HG03064 (cell line): ENCODE data around the gene PDZD11.
"Not testable (repeated sequence)": the region's sequence is repeated elsewhere in the genome, so short reads cannot be mapped to it uniquely, and the experiment has no call there.

Experiments
- ATAC-seq: cut with Tn5 transposase; IDR thresholded peaks from one replicate; pipeline ENCODE4 v1.9.1; 2021; ENCODE audit warnings: low read depth; ENCODE audit not compliant: unreplicated experiment

PDZD11 gene, protein sequence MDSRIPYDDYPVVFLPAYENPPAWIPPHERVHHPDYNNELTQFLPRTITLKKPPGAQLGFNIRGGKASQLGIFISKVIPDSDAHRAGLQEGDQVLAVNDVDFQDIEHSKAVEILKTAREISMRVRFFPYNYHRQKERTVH

DNA sequence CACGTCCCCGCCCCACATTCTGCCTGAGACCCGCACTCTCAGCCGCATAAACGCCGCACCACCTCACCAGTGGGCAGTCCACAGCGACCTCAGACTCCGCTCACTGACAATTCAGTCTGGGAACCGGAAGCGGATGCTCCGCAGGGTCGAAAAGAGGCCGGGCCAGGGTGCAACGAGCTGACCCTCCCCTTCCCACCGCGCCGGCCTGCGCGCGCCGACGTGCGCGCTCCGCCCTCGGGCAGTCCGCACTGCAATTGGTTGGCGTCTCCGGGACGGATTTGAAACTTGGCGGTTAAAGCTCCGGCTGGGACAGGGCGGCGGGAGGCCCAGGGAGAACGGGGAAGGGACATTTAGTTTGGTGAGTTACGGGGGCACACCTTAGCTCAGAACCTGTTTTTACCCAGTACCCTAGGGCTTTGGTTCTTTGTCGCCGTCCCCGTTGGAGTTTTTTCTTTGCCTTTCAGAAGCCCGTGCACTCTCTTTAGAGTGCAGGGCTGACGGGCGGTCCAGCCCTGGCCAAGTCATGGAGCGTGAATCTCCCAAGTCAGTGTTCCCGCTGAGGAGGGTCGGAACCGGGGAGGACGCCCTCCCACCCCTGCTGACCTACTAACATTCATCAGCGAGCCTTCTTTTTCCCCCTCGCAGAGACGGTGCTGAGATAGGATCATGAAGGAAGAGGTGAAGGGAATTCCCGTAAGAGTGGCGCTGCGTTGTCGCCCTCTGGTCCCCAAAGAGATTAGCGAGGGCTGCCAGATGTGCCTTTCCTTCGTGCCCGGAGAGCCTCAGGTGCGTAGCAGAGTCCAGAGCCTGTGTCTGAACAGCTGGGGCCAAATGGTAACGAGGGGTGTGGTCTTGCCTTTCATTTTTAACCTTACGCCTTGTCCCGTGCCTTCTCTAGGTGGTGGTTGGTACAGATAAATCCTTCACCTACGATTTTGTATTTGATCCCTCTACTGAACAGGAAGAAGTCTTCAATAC lies at the start of gene PDZD11, which contains the start of gene KIF4A:
Gene PDZD11 (minus strand): TSS at position 135 of the 978 bp plus-strand sequence. CDS start 586 bp downstream, outside the sequence.
Gene KIF4A (plus strand): TSS at position 312 of the 978 bp plus-strand sequence. CDS start 355 bp downstream, at position 667.
- peak; percentile 87 for ATAC-seq

DNA sequence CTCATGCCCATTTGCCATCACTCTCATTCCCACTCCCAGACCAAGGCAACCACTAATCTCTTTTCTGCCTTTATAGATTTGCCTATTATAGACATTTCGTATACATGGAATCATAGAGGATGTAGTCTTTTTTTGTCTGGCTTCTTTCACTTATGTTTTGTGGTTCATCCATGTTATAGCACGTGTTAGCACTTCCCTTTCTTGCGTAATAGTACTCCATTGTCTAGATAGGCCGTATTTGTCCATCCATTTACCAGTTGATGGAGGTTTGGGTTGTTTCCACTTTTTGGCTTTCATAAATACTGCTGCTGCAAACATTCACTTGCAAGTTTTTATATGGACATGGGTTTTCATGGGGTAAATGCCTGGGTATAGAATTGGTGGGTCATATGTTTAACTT lies 48.6 kb upstream of the PDZD11 start:
- ATAC-seq: no peak

DNA sequence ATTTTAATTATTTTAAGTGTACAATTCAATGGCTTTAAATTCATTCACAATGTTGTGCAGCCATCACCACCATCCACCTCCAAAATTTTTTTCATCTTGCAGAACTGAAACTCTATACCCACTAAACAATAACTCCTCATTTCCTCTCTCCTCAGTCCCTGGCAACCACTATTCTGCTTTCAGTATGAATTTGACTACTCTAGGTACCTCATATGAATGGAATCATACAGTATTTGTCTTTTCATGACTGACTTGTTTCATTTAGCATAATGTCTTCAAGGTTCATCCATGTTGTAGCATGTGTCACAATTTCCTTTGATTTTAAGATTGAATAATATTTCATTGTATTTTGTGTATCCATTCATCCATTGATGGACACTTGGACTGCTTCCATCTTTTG lies 47.0 kb upstream of the PDZD11 start:
- peak; percentile 99 for ATAC-seq

DNA sequence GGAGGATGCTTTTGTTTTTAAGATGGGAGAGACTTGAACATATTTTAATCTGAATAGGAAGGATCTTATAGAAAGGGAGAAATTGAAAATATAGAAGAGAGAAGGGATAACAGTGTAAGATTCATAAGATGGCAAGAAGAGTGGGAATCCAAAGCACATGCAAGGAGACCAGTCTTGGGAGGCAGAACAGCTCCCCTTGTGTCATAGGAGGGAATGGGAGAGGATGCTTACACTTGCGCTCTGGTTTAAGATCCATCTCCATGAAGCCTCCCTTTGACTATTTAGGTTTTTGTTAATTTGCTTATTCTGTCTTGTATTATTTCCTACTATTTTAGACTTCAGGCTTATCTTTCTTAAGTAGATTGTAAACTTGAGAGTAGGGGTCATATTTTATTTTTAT lies 42.9 kb upstream of the PDZD11 start:
- ATAC-seq: no peak

DNA sequence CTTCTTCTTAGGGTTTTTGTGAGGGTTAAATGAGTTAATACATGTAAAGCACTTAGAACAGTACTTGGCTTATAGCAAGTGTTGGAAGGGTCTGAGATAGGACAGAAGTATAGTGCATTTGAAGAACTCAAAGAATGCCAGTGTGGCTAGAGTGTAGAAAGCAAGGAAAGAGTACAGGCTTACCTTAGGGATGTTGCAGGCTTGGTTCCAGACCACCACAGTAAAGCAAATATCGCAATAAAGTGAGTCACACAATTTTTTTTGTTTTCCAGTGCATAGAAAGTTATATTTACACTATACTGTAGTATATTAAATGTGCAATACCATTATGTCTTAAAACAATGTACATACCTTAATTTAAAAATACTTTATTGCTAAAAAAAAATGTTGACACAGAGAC lies 41.4 kb upstream of the PDZD11 start:
- no peak for ATAC-seq

DNA sequence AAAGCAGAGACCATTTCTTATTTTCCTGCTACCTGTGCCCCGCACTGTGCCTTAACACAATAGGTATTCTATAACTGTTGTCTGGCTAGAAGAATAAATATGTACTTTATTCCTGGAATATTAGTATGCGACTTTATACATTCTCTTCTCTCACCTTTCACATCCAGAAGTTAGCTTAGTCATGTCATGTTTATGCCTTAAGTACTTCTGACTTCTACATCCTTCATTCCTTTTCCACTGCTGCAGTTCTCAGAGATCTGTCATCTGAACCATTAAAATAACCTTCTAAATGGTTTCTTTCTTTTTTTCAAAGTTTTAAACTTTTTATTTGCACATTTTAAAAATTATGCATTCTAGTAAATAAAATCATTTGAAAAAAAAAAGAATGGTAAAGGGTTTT lies 34.6 kb upstream of the PDZD11 start:
- no peak for ATAC-seq

DNA sequence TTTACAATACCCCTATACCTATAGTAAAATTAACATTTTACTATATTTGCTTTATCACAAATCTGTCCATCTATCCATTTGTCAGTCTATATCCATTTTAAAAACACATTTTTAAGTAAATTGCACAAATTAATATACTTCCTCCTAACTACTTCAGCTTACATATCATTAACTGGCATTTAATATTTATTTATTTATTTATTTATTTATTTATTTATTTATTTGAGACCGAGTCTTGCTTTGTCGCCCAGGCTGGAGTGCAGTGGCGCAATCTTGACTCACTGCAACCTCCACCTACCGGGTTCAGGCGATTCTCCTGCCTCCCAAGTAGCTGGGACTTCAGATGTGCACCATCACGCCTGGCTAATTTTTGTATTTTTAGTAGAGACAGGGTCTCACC lies 33.9 kb upstream of the PDZD11 start:
- ATAC-seq: not testable (repeated sequence)

DNA sequence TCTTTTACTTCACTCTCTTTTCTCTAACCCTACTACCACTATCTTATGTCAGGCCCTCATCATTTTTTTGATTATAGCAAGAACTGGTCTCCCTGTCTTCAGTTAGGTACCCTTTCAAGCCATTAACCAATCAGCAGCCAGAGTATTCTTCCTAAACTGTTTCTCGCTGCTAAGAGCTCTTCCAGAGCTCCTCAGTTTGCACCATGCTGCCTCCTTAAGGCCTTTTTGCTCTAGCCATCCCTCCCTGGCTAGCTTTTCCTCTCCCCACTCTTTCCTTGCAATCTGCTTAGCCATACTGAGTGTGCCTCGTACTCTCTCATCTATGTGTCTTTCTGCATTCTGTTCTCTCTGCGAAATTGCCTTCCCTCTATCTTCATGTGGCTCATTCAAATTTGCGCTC lies 33.1 kb upstream of the PDZD11 start:
- no peak for ATAC-seq

DNA sequence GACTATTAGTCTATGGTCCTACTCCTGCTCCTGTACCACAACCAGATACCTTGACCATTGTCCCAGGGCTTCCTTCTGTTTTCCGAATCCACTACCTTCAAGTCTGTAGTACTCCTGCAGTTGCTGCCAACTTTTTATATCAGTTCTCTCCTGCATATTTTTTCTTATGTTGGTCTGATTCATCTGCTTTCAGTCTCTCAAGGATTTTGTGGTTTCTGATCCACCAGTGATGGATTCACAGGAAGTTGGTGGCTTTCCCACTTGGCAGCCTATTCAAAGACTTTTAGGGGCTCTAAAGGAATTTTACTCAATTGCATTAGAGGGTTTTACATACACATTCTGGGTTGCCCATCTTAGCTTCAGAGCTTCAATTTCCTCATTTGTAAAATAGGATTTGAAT lies 23.8 kb upstream of the PDZD11 start:
- ATAC-seq: no peak

DNA sequence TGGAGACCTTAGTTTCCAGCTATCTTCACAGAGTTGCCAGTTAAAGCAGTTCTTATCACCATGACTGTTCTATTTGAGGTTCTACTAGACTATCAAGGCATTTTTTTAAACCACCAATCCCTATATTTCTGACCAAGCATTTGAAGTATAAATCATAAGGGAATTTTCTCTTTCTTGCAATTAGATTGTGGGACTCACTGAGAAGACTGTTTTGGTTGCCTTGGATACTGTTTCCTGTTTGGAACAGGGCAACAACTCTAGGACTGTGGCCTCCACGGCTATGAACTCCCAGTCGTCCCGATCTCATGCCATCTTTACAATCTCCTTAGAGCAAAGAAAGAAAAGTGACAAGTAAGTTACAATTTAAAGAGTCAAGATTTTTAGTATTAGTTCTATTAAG lies 12.0 kb upstream of the PDZD11 start:
- ATAC-seq: no peak

DNA sequence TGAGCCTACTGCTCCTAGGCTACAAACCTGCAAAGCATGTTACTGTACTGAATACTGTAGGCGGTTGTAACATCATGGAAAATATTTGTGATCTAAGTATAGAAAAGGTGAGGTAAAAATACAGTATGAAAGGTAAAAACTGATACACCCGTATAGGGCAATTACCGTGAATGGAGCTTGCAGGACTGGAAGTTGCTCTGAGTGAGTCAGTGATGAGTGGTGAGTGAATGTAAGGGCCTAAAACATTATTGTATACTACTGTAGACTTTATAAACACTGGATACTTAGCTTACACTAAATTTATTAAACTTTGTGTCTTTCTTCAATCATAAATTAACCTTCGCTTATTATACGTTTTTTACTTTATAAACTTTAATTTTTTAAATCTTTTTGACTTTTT lies 3.9 kb upstream of the PDZD11 start:
- ATAC-seq: no peak

DNA sequence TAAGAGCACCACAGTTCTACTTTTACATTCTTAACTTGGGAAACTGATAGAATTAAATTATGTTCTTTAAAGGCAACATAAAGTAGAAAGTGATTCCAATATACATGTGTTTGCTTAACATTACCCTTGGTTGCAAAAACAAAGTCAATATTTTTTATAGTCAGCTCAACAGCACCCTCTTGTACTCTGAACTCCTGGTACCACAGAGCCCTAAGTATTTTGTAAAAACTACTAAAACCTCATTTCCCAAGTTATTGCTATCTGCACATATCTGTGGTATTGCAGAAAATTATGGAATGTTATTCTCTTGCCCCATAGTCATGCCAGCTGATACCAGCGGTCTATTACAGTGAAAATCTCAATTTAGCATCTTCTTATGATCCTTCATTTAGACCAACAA lies 3.1 kb upstream of the PDZD11 start:
- no peak for ATAC-seq

DNA sequence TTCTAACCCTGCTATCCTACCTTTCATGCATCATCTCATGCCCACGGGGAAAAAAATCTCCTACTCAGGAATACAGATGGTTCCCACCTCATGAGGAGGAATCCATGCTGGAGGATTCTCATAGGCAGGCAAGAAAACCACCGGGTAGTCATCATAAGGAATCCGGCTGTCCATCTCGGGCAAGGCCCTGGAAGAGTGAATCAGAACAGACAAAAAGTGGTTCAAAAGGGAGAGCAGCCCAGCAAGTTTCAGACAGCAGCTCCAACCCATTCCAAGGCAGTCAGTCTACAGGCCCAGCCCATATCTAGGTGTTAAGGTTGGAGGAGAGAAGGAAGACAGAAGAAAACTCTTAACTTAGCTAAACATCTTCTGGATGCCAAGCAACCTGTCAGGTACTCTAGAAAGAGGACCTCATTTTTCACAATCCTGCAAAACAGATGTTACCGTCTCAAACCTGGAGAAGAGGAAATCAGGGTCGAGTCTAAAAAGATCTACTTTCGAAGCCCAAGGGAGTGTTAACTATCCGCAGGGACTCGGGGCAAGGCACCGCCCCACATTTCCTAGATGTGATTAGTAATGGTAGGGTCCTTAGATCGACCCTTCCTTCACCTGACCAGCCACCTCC lies 447 bp downstream of the PDZD11 start:
- no peak for ATAC-seq

DNA sequence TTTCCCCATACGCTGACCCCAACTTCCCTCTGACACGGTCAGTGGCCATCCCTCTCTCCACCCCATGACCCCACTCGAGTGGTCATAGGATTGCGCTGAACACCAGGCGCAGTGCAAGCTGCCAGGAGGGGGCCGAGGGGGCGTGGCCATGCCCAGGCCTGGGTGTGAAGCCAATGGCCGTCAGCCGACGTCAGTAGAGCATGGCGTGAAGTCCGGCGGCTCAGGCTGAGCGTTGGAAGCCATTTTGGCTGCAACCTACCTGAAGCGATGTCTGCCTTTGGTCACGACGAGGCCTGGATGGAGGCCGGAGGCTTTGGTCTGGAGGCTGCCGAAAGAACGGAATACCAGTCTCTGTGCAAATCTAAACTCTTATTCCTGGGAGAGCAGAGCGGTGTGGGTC lies 7.8 kb downstream of the PDZD11 start, which contains the start of gene RAB41:
Gene RAB41 (plus strand): TSS at position 222 of the 400 bp plus-strand sequence. CDS start 46 bp downstream, at position 268.
- no peak for ATAC-seq

DNA sequence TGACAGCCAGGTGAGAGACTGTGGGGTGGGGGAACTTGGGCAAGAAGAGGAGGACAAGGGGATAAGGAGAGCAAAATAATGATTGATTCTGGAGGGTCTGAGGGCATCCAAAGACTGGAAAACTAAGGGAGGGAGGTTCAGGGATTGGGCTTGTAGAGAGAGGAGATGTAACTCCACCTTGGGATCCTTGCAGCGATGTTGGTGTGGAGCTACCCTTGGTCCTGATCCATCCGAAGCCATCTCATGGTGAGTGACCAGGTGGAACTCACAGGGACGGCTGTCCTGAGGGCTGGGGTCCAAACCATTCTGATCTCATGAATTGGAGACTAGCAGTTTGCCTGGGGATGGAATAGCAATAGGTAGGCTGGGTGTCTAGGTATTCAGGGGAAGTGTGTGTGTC lies 9.2 kb downstream of the PDZD11 start:
- ATAC-seq: no peak

DNA sequence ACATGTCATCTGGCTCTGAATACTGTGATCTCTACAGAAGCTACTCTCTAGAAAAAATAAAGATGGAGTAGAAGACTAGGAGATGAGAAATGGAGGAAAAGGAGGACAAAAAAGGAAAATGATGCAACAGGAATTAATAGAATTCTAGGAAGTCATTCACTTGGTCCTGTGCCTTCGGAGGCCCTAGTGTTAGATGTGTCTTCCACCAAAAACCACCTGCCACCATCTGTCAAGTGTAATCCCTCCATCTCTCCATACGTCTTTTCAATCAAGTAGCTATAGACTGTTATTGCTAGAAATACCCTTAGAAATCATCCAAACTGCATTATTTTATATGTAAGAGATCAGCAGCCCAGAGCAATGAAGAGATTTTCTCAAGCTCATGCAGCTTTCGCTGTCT lies 10.6 kb downstream of the PDZD11 start:
- ATAC-seq: no peak

DNA sequence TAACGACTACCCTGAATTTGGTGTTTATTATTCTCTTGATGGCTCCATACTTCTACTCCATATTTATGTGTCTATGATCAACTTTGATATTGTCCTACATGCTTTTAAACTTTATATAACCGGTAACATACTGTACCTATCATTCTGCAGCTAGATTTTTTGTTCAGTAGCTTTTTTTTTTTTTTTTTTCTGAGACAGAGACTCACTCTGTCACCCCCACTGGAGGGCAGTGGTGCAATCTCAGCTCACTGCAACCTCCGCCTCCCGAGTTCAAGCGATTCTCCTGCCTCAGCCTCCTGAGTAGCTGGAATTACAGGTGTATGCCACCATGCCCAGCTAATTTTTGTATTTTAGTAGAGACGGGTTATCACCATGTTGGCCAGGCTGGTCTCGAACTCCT lies 15.7 kb downstream of the PDZD11 start:
- not testable (repeated sequence) for ATAC-seq

DNA sequence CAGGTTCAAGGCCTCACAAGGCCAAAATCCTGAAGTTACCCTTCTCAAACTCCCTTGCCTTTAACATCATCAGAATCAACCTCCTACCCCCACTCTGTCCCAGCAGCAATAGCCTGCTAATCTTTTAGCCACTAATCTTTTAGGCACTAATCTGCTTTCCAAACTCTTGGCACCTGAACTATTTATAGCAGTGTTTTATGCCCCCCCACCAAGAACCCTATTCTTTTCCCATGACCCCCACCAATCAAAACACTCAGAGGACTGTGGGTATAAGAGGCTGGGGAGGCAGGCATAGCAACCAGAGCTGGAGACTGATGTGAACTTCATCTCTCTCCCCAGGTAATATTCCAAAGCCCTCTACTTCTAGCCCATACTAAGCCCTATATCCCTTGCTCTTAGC lies 21.7 kb downstream of the PDZD11 start, which contains the start of gene ARR3:
Gene ARR3 (plus strand): TSS at position 301 of the 400 bp plus-strand sequence. CDS start 1,052 bp downstream, outside the sequence.
- no peak for ATAC-seq

DNA sequence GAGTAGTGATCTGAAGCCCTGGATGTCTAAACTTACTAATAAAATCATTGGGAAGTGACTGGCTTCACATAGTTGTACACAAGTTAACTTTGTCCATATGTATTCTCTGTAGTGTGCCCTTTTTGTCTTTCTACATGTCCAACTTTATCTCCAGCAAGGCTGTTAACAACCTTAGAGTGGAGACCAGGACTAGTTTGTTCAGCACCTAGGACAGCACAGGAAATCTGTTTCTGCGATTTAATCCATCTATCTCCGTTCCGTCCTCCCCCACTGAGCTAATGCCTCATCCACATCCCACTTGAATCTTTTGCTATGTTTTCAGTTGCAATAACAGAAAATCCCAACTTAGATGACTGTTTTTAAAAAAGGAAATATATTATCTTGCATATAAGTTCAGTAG lies 24.9 kb downstream of the PDZD11 start:
- ATAC-seq: no peak

DNA sequence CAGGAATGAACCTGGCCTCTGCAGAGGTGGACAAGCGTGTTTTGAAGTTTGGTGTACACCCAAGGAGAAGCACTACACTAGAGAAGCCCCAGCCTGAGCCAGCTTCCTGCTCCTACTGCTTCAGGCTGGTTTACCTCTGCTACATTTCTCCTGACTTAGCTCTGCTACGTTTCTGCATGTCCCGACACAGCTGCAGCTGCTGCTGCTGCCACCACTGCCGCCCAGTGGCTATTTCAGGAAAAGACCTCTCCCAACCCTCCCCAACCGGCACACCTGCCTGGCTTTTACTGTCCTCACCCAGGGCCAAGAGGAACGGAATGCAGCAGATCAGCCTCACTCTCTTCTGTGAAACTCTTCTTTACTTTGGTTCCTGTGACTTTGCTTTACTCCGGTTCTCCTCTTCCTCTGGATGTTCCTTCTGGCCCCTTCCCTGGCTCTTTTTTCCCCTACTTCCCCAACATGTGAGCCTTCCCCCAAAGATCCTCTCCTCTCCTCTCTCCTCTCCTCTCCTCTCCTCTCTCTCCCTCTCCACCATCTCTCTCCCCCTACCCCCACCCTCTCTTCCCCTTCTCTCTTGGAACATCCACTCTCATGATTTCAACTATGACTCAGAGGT lies 26.7 kb downstream of the PDZD11 start:
- no peak for ATAC-seq

DNA sequence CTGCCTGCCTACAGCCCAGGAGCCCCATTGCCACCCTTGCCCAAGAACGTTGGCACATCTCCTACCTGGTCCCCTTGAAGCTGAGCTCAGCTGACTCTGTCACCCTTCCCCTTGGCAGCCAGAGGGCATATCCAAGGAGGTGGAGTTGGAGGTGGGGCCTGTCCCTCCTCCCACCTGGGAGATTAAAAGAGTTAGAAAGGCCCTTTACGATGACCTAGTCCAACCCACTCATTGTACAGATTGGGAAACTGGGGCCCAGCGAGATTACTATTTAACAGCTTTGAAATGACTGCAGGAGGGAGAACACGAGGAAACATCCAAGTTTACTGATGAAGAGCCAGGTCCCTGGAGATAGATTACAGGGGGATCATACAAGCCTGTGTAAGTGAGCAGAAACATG lies 29.6 kb downstream of the PDZD11 start, which contains the start of gene P2RY4:
Gene P2RY4 (minus strand): TSS at position 101 of the 400 bp plus-strand sequence. CDS start 580 bp downstream, outside the sequence.
- no peak for ATAC-seq
